H1 (cell line): Measurements from ENCODE around the gene ABCB7. TPM values are rescaled to one million over a fixed set of nuclear protein-coding genes. Genes with fewer than 3 reads are reported as not detected.

Experiments
- CTCF ChIA-PET: fragments of 300-600 bp; sonication (Branson Sonifier 250); formaldehyde crosslinking; loops from one replicate; lab custom pipeline; 2021; ENCODE audit not compliant: partially characterized antibody; lab: Charles Lee
- POLR2A ChIA-PET: fragments of 300-600 bp; sonication (Branson Sonifier 250); formaldehyde crosslinking; loops from one replicate; lab custom pipeline; 2021; ENCODE audit warnings: inconsistent platforms; ENCODE audit not compliant: partially characterized antibody; lab: Charles Lee
- DNase-seq, 2 experiments: peaks; one replicate each; pipeline versions ENCODE4 v3.0.0 to v3.0.0-alpha.2; 2010 to 2022; ENCODE audit warnings: low spot score in 2 of 2, low read depth in 1 of 2, mixed read lengths in 1 of 2
- FAIRE-seq: peaks from 2 replicates; lab custom pipeline; 2011; peaks lifted over from hg19 to GRCh38; lab: Jason Lieb, UNC
- H2AFZ ChIP-seq: 2 replicates; pipeline ENCODE4 v1.8.1; 2012; ENCODE audit warnings: low read length, inconsistent platforms
- H2AK5ac ChIP-seq: 2 replicates; pipeline ENCODE4 v1.6.1; 2013; ENCODE audit warnings: low read depth, low read length
- H2BK120ac ChIP-seq: replicated peaks from 2 replicates; pipeline ENCODE3; 2013; ENCODE audit warnings: low read depth, low read length, inconsistent platforms
- H2BK12ac ChIP-seq: 2 replicates; pipeline ENCODE4 v1.6.1; 2013; ENCODE audit warnings: low read depth, low read length
- H2BK15ac ChIP-seq: 2 replicates; pipeline ENCODE4 v1.6.1; 2013; ENCODE audit warnings: low read length
- H2BK20ac ChIP-seq: 2 replicates; pipeline ENCODE4 v1.6.1; 2013; ENCODE audit warnings: low read length
- H2BK5ac ChIP-seq: 2 replicates; pipeline ENCODE4 v1.6.1; 2013; ENCODE audit warnings: low read depth, low read length
- H3K14ac ChIP-seq: 2 replicates; pipeline ENCODE4 v1.6.1; 2013; ENCODE audit warnings: inconsistent platforms; ENCODE audit not compliant: insufficient read length
- H3K18ac ChIP-seq: 2 replicates; pipeline ENCODE4 v1.6.1; 2013; ENCODE audit warnings: low read length; ENCODE audit errors: extremely low read depth
- H3K23ac ChIP-seq: 2 replicates; pipeline ENCODE4 v1.6.1; 2013; ENCODE audit warnings: inconsistent platforms; ENCODE audit not compliant: insufficient read length
- H3K23me2 ChIP-seq: 2 replicates; pipeline ENCODE4 v1.6.1; 2013; ENCODE audit warnings: low read depth, low read length
- H3K27ac ChIP-seq: 2 replicates; pipeline ENCODE4 v1.6.1; 2011; ENCODE audit warnings: low read depth, low read length, inconsistent platforms
- H3K27me3 ChIP-seq, 4 experiments: replicated peaks in 1 of 4; 1 replicate in 1 of 4; 2 replicates in 3 of 4; pipeline versions ENCODE4 v1.6.1 to v1.8.1; 2011 to 2013; ENCODE audit warnings: low read length in 3 of 4, mild to moderate bottlenecking in 3 of 4, inconsistent platforms in 2 of 4, mixed read lengths in 2 of 4, moderate library complexity in 1 of 4; ENCODE audit not compliant: control insufficient read depth in 3 of 4, insufficient read depth in 3 of 4; ENCODE audit errors: extremely low read depth in 1 of 4
- H3K36me3 ChIP-seq, 4 experiments: 2 replicates each; pipeline versions ENCODE4 v1.6.1 to v1.8.1; 2011 to 2013; ENCODE audit warnings: mild to moderate bottlenecking in 4 of 4, low read length in 3 of 4, moderate library complexity in 2 of 4, control low read depth in 1 of 4, inconsistent platforms in 1 of 4; ENCODE audit not compliant: insufficient read depth in 4 of 4, control insufficient read depth in 2 of 4
- H3K4ac ChIP-seq: replicated peaks from 2 replicates; pipeline ENCODE3; 2013; ENCODE audit warnings: low read length, low read depth, mixed read lengths, inconsistent platforms; ENCODE audit not compliant: insufficient read length
- H3K4me1 ChIP-seq, 4 experiments: replicated peaks in 1 of 4; 1 replicate in 1 of 4; 2 replicates in 3 of 4; pipeline versions ENCODE4 v1.6.1 to v1.8.1; 2011 to 2013; ENCODE audit warnings: low read length in 3 of 4, inconsistent platforms in 2 of 4, mixed read lengths in 1 of 4; ENCODE audit not compliant: insufficient read depth in 4 of 4, control insufficient read depth in 3 of 4
- H3K4me2 ChIP-seq, 2 experiments: 2 replicates each; pipeline versions ENCODE4 v1.6.1 to v1.8.1; 2011 to 2013; ENCODE audit warnings: low read depth in 2 of 2, low read length in 2 of 2, control low read depth in 1 of 2, inconsistent platforms in 1 of 2, mild to moderate bottlenecking in 1 of 2; ENCODE audit not compliant: insufficient read depth in 1 of 2
- H3K4me3 ChIP-seq, 4 experiments: fragments of 200-600, 300-600 bp in 1 of 4; sonication (generic), shearing (Covaris generic), sonication (Bioruptor Twin) in 1 of 4; 2 replicates each; pipeline versions ENCODE4 v1.5.1 to v1.8.1; 2011 to 2016; ENCODE audit warnings: low read length in 4 of 4, low read depth in 3 of 4, control low read depth in 2 of 4, inconsistent platforms in 2 of 4, mild to moderate bottlenecking in 2 of 4, mixed read lengths in 1 of 4, moderate library complexity in 1 of 4; ENCODE audit not compliant: insufficient read depth in 2 of 4; ENCODE audit errors: extremely low read depth in 1 of 4
- H3K56ac ChIP-seq: replicated peaks from 2 replicates; pipeline ENCODE3; 2013; ENCODE audit warnings: low read depth, mild to moderate bottlenecking, mixed read lengths, low read length, inconsistent platforms; ENCODE audit not compliant: insufficient read length
- H3K79me1 ChIP-seq: 2 replicates; pipeline ENCODE4 v1.6.1; 2013; ENCODE audit warnings: low read depth, low read length, control low read depth
- H3K79me2 ChIP-seq, 2 experiments: 2 replicates each; pipeline versions ENCODE4 v1.6.1 to v1.8.1; 2012 to 2013; ENCODE audit warnings: low read length in 2 of 2, mild to moderate bottlenecking in 2 of 2, inconsistent platforms in 1 of 2; ENCODE audit not compliant: insufficient read depth in 2 of 2, control insufficient read depth in 1 of 2
- H3K9ac ChIP-seq, 4 experiments: replicated peaks in 1 of 4; 1 replicate in 1 of 4; 2 replicates in 3 of 4; pipeline versions ENCODE4 v1.6.1 to v1.8.1; 2011 to 2013; ENCODE audit warnings: low read depth in 3 of 4, low read length in 3 of 4, control low read depth in 2 of 4, mild to moderate bottlenecking in 2 of 4, moderate library complexity in 2 of 4, inconsistent platforms in 1 of 4; ENCODE audit errors: extremely low read depth in 1 of 4
- H3K9me3 ChIP-seq, 2 experiments: 2 replicates each; pipeline versions ENCODE4 v1.6.1 to v1.8.1; 2012 to 2013; ENCODE audit warnings: mild to moderate bottlenecking in 2 of 2, moderate library complexity in 2 of 2, control low read depth in 1 of 2, inconsistent platforms in 1 of 2, low read depth in 1 of 2, low read length in 1 of 2, mixed read lengths in 1 of 2; ENCODE audit not compliant: insufficient read depth in 2 of 2
- H4K20me1 ChIP-seq, 2 experiments: replicated peaks in 1 of 2; 2 replicates each; pipeline versions ENCODE3 to v1.8.1; 2011 to 2013; ENCODE audit warnings: inconsistent platforms in 2 of 2, low read length in 2 of 2, mild to moderate bottlenecking in 1 of 2; ENCODE audit not compliant: insufficient read depth in 2 of 2, control insufficient read depth in 1 of 2
- H4K5ac ChIP-seq: 2 replicates; pipeline ENCODE4 v1.6.1; 2013; ENCODE audit warnings: low read length, low read depth, mixed read lengths, inconsistent platforms; ENCODE audit not compliant: insufficient read length
- H4K8ac ChIP-seq: 2 replicates; pipeline ENCODE4 v1.8.0; 2013; ENCODE audit warnings: mild to moderate bottlenecking, moderate library complexity, low read length, inconsistent platforms; ENCODE audit not compliant: insufficient read depth; ENCODE audit errors: extremely low read depth
- H4K91ac ChIP-seq: replicated peaks from 2 replicates; pipeline ENCODE3; 2013; ENCODE audit warnings: low read length, mixed read lengths, inconsistent platforms; ENCODE audit not compliant: insufficient read length
- BACH1 ChIP-seq: IDR thresholded peaks from 2 replicates; pipeline ENCODE4 v1.6.1; 2012; ENCODE audit warnings: low read length, improper control_type of control experiment
- MAFK ChIP-seq: IDR thresholded peaks from 2 replicates; pipeline ENCODE4 v1.6.1; 2012; ENCODE audit warnings: low read depth, mild to moderate bottlenecking, improper control_type of control experiment, low read length
- TCF12 ChIP-seq: IDR thresholded peaks from 2 replicates; pipeline ENCODE4 v1.6.1; 2011; ENCODE audit warnings: low read depth, mild to moderate bottlenecking, low read length
- WGBS, 2 experiments: shearing (Covaris generic) in 1 of 2; methylation state at CpG; one replicate each; pipeline versions ENCODE4 v1.1.6 to v1.1.7; 2013 to 2015; ENCODE audit warnings: low lambda C conversion rate in 2 of 2, mixed read lengths in 2 of 2, inconsistent platforms in 1 of 2, low coverage in 1 of 2, missing lambda C conversion rate in 1 of 2; ENCODE audit not compliant: insufficient replicate concordance in 2 of 2, insufficient coverage in 1 of 2, insufficient read length in 1 of 2; ENCODE audit errors: extremely low coverage in 1 of 2, missing lambda C conversion rate in 1 of 2; 5-methylcytosine and 5-hydroxymethylcytosine counted together
- polyA plus RNA-seq, 7 experiments: library from polyadenylated mRNA; depleted of rRNA in 3 of 7; stranded (reverse) in 5 of 7; unstranded in 2 of 7; fragments of >200 nt in 5 of 7; fragments of 200-250 nt in 2 of 7; gene quantifications; 1 replicate in 5 of 7; 2 replicates in 1 of 7; 4 replicates in 1 of 7; pipeline versions ENCODE4 v1.2.1 to v1.2.3, GENCODE V29; 2011 to 2013; ENCODE audit warnings: missing spikeins in 2 of 7, mixed read lengths in 2 of 7
- total RNA-seq: library from RNA; stranded (reverse); fragmentation: NEBNext Ultra II Directional; extraction: Animal tissue kit (Norgen Biotek cat#: 25700); gene quantifications from 2 replicates; pipeline ENCODE4 v1.2.1, GENCODE V29; 2021

ABCB7 gene
- total and polyA plus RNA-seq, 2 of the 8 experiments (the other 6 are each of a cell fraction or from before 2014, with no cell fraction given) = 24.3 to 43.3 TPM

DNA sequence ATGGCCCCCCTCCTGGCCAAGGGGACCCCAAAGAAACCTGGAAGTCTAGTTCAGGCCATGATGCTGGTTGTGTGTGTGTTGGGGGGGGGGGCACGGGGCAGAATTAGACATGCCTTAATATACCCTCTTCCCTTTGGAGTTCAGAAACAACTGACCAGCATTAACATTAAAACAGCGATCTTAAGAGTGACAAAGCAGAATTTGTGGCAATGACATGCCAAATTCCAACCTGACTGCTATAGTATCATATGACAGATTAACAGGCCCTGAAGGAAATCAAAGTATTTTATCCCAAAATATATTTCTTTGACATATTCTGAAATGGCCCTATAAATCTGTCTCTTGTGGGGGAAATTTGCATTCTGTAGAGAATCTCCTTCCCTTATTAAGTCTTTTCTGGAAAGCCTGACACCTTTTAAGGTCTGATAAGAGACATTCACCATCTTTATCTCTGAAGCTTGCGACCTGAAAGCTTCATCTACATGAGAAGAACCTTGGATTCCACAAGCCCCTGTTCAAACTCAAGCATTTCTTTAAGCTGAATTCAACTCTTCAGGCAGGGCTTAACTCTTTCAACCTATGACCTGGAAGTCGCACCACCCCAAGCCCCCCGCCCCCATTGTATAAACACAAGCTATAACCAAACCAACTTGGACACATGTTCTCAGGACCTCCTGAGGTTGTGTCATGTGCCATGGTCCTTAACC, 40.2 kb downstream of the ABCB7 start:
- no peaks in the 10 kb centered on the region for H3K27me3 ChIP-seq
- H3K18ac ChIP-seq = no peak overlapping the region
- H3K14ac ChIP-seq = no peak overlapping the region
- H3K9ac ChIP-seq = no peak overlapping the region
- H2BK15ac ChIP-seq = no peak overlapping the region
- 42% methylated on average over 4 of the region's 5 CpGs; no CpG with 5 or more reads in 1 of the 2 experiments for WGBS, 2 experiments
- no peak overlapping the region for H4K5ac ChIP-seq
- ChIA-PET CTCF (interaction anchor here (0.6 kb wide), 1 partner anchor 215 kb away, joined by 3 read pairs; no protein-coding TSS in a partner anchor), POLR2A (no interaction called here)
- H3K9me3 ChIP-seq = no peaks in the 10 kb centered on the region
- H3K23me2 ChIP-seq = no peaks in the 10 kb centered on the region
- no peak overlapping the region for H3K4me3 ChIP-seq
- H3K56ac ChIP-seq = no peak overlapping the region
- peak overlapping the region; percentile 52; the same call in 1 of the 2 replicates for H3K27ac ChIP-seq
- peak overlapping the region in 1 of 2 experiments; percentile 11; a peak in 2 of 4 replicates for H3K4me2 ChIP-seq
- FAIRE-seq (no peak), DNase-seq (no peak)
- TF ChIP-seq TCF12 = no peak
- peak; percentile 85 for TF ChIP-seq BACH1
- peak; percentile 64 for TF ChIP-seq MAFK
- H4K91ac ChIP-seq = no peak overlapping the region
- H3K4ac ChIP-seq = no peak overlapping the region
- no peaks in the 10 kb centered on the region; a peak in 1 of 4 replicates for H3K79me2 ChIP-seq
- H3K4me1 ChIP-seq = peaks cover 3 to 5% (median 4%) of the 10 kb centered on the region in 4 experiments; a peak in 4 of 7 replicates
- H2BK12ac ChIP-seq = no peak overlapping the region
- H3K79me1 ChIP-seq = no peaks in the 10 kb centered on the region
- no peaks in the 10 kb centered on the region for H4K20me1 ChIP-seq
- H2AK5ac ChIP-seq = no peak overlapping the region
- no peak overlapping the region for H3K23ac ChIP-seq
- H4K8ac ChIP-seq = no peak overlapping the region
- no peaks in the 10 kb centered on the region; a peak in 1 of 8 replicates for H3K36me3 ChIP-seq
- no peak overlapping the region for H2BK20ac ChIP-seq
- no peak overlapping the region for H2BK120ac ChIP-seq
- H2BK5ac ChIP-seq = no peak overlapping the region
- no peak overlapping the region for H2AFZ ChIP-seq
